ENCODE data around the gene OBSCN. TPM values are rescaled to one million over a fixed set of nuclear protein-coding genes. Genes with fewer than 3 reads are reported as not detected.

The OBSCN gene
- total and polyA plus RNA-seq, 2 of the 13 experiments (the other 11 are each of a cell fraction or from before 2014, with no cell fraction given), result 0.20 TPM

GRCh38 chr1:228394571-228395394, 186.9 kb downstream of the OBSCN start (continued):
- TF ChIP-seq TIGD3 (CRISPR knock-in tag; IDR thresholded peaks at IDR 0.05; ENCODE audit: borderline replicate concordance) (no peak), ZNF33A (CRISPR knock-in tag; IDR thresholded peaks at IDR 0.05; ENCODE audit: borderline replicate concordance) (no peak), TOE1 (CRISPR knock-in tag; IDR thresholded peaks at IDR 0.05) (no peak), ZFX (CRISPR knock-in tag; IDR thresholded peaks at IDR 0.05; ENCODE audit: low read depth) (no peak), ZNF850 (CRISPR knock-in tag; conservative IDR thresholded peaks at IDR 0.05) (no peak), SP140L (CRISPR knock-in tag; IDR thresholded peaks at IDR 0.05; ENCODE audit: borderline replicate concordance) (no peak), NFKB2 (CRISPR knock-in tag; IDR thresholded peaks at IDR 0.05; ENCODE audit: borderline replicate concordance) (no peak), PAF1 (CRISPR knock-in tag; IDR thresholded peaks at IDR 0.05) (0 out of 2 replicates have a peak, but pooled peaks have one; percentile 39), POGZ (CRISPR knock-in tag; IDR thresholded peaks at IDR 0.05) (peak; percentile 92), ZNF468 (CRISPR knock-in tag; IDR thresholded peaks at IDR 0.05) (no peak), FOXO4 (CRISPR knock-in tag; conservative IDR thresholded peaks at IDR 0.05) (no peak), CREB1 (IDR thresholded peaks at IDR 0.05) (no peak), CREB1 (CRISPR knock-in tag; IDR thresholded peaks at IDR 0.05) (no peak)
- TF ChIP-seq, protein P1, sequence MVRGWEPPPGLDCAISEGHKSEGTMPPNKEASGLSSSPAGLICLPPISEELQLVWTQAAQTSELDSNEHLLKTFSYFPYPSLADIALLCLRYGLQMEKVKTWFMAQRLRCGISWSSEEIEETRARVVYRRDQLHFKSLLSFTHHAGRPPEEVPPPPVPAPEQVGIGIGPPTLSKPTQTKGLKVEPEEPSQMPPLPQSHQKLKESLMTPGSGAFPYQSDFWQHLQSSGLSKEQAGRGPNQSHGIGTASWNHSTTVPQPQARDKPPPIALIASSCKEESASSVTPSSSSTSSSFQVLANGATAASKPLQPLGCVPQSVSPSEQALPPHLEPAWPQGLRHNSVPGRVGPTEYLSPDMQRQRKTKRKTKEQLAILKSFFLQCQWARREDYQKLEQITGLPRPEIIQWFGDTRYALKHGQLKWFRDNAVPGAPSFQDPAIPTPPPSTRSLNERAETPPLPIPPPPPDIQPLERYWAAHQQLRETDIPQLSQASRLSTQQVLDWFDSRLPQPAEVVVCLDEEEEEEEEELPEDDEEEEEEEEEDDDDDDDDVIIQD (CRISPR knock-in tag; IDR thresholded peaks at IDR 0.05; ENCODE audit: low read depth), result no peak
- TF ChIP-seq, protein P2, sequence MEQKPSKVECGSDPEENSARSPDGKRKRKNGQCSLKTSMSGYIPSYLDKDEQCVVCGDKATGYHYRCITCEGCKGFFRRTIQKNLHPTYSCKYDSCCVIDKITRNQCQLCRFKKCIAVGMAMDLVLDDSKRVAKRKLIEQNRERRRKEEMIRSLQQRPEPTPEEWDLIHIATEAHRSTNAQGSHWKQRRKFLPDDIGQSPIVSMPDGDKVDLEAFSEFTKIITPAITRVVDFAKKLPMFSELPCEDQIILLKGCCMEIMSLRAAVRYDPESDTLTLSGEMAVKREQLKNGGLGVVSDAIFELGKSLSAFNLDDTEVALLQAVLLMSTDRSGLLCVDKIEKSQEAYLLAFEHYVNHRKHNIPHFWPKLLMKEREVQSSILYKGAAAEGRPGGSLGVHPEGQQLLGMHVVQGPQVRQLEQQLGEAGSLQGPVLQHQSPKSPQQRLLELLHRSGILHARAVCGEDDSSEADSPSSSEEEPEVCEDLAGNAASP (CRISPR knock-in tag; IDR thresholded peaks at IDR 0.05; ENCODE audit: borderline replicate concordance), result no peak; the same call in 1 of the 2 replicates
- TF ChIP-seq, protein P3, sequence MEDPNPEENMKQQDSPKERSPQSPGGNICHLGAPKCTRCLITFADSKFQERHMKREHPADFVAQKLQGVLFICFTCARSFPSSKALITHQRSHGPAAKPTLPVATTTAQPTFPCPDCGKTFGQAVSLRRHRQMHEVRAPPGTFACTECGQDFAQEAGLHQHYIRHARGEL (CRISPR knock-in tag; IDR thresholded peaks at IDR 0.05), result no peak
